Tibial nerve (tissue), 4 donors: ENCODE measurements around the gene GMPPA. TPM values are rescaled to one million over a fixed set of nuclear protein-coding genes. Genes with fewer than 3 reads are reported as not detected.

Source experiments
- DNase-seq, 2 donors: peaks; one replicate each; pipeline ENCODE4 v3.0.0-alpha.2; 2019; ENCODE audit warnings: low spot score in 2 of 2
- H3K27ac ChIP-seq, 4 donors: fragments of 200-600 bp; sonication (generic) in 3 of 4; one replicate each; pipeline ENCODE4 v1.5.1; 2017 to 2019; ENCODE audit warnings: mild to moderate bottlenecking in 1 of 4
- H3K27me3 ChIP-seq, 2 donors: fragments of 200-600 bp; sonication (generic) in 1 of 2; one replicate each; pipeline versions ENCODE4 v1.5.1 to v1.6.0; 2017 to 2019
- H3K36me3 ChIP-seq, 3 donors: fragments of 200-600 bp; sonication (generic); one replicate each; pipeline ENCODE4 v1.5.1; 2018 to 2019
- H3K4me1 ChIP-seq, 4 donors: fragments of 200-600 bp; sonication (generic) in 3 of 4; one replicate each; pipeline ENCODE4 v1.5.1; 2017 to 2019
- H3K4me3 ChIP-seq, 4 donors: fragments of 200-600 bp; sonication (generic) in 3 of 4; one replicate each; pipeline ENCODE4 v1.5.1; 2017 to 2019; ENCODE audit warnings: mild to moderate bottlenecking in 1 of 4, moderate library complexity in 1 of 4
- H3K9me3 ChIP-seq, 4 donors: fragments of 200-600 bp; sonication (generic) in 3 of 4; one replicate each; pipeline ENCODE4 v1.5.1; 2017 to 2019
- EP300 ChIP-seq, 2 donors: sonication (generic); formaldehyde crosslinking; IDR thresholded peaks; one replicate each; pipeline ENCODE4 v1.6.1; 2017; ENCODE audit warnings: antibody characterized with exemption in 2 of 2, mild to moderate bottlenecking in 1 of 2
- POLR2A ChIP-seq, 2 donors: fragments of 450-650 bp; IDR thresholded peaks; one replicate each; pipeline ENCODE4 v1.6.1; 2017; ENCODE audit warnings: antibody characterized with exemption in 2 of 2, mild to moderate bottlenecking in 2 of 2, moderate library complexity in 2 of 2
- WGBS, 2 donors: methylation state at CpG; one replicate each; pipeline ENCODE4 v1.1.5; 2018; 5-methylcytosine and 5-hydroxymethylcytosine counted together
- total RNA-seq, 4 donors: library from RNA; depleted of rRNA; stranded (reverse); fragments of >200 nt; gene quantifications; one replicate each; pipeline ENCODE4 v1.1.0, GENCODE V29; 2016
- TF ChIP-seq, protein P1 (sequence below), 5 experiments: fragments of 200-600 bp in 3 of 5; fragments of 450-650 bp in 2 of 5; sonication (generic) in 3 of 5; IDR thresholded peaks; one replicate each; pipeline ENCODE4 v1.5.1; 2016 to 2019; ENCODE audit warnings: antibody characterized with exemption in 5 of 5, mild to moderate bottlenecking in 3 of 5, moderate library complexity in 2 of 5

GMPPA gene
- total RNA-seq, 4 donors from 2014 or later, result 18.8 to 29.7 (median 27.8) TPM

DNA sequence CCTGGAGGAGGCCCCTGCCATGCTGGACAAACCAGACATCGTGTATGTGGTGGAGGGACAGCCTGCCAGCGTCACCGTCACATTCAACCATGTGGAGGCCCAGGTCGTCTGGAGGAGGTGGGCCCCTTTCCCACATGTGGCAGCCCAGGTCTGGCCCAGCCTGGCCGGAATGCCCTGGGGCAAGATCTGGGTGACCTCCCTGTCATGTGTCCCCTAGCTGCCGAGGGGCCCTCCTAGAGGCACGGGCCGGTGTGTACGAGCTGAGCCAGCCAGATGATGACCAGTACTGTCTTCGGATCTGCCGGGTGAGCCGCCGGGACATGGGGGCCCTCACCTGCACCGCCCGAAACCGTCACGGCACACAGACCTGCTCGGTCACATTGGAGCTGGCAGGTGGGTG is 25.2 kb upstream of the GMPPA start:
- peaks cover 0 to 7% (median 0%) of the 10 kb centered on the region in 4 donors for H3K4me1 ChIP-seq
- H3K27me3 ChIP-seq, result no peaks in the 10 kb centered on the region
- 92 to 94% methylated on average over 8 to 11 of the region's 18 CpGs for WGBS, 2 donors
- H3K9me3 ChIP-seq, result no peaks in the 10 kb centered on the region
- H3K4me3 ChIP-seq, result no peak overlapping the region
- DNase-seq, result no peak
- H3K36me3 ChIP-seq, result no peaks in the 10 kb centered on the region
- TF ChIP-seq, protein P1, sequence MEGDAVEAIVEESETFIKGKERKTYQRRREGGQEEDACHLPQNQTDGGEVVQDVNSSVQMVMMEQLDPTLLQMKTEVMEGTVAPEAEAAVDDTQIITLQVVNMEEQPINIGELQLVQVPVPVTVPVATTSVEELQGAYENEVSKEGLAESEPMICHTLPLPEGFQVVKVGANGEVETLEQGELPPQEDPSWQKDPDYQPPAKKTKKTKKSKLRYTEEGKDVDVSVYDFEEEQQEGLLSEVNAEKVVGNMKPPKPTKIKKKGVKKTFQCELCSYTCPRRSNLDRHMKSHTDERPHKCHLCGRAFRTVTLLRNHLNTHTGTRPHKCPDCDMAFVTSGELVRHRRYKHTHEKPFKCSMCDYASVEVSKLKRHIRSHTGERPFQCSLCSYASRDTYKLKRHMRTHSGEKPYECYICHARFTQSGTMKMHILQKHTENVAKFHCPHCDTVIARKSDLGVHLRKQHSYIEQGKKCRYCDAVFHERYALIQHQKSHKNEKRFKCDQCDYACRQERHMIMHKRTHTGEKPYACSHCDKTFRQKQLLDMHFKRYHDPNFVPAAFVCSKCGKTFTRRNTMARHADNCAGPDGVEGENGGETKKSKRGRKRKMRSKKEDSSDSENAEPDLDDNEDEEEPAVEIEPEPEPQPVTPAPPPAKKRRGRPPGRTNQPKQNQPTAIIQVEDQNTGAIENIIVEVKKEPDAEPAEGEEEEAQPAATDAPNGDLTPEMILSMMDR (IDR thresholded peaks at IDR 0.05), result no peak
- TF ChIP-seq EP300 (IDR thresholded peaks at IDR 0.05) (no peak), POLR2A (IDR thresholded peaks at IDR 0.05) (no peak)
- H3K27ac ChIP-seq, result no peak overlapping the region

DNA sequence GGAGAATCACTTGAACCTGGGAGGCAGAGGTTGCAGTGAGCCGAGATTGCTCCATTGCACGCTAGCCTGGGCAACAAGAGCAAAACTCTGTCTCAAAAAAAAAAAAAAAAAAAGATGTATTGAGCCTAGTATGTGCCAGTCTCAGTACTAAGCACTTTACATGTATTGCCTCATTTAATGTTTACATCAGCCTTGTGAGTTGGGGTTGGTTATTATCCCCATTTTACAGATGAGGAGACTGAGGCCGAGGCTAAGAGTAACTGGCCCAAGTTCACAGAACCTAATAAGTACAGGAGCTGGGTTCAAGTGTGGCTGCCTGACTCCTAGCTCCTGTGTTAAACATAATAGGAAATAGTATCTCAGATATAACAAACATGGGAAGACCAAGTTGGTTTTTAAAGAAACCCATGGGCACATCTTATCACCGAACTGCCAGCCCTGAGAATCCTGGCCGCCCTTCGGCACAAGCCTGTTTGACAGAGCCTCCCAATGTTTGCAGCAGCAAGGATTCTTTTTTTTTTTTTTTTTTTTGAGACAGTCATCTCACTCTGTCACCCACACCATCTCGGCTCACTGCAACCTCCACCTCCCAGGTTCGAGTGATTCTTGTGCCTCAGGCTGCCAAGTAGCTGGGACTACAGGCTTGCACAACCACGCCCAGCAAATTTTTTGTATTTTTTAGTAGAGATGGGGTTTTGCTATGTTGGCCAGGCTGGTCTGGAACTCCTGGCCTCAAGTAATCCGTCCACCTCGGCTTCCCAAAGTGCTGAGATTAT is 24.2 kb upstream of the GMPPA start:
- no peak overlapping the region for H3K27ac ChIP-seq
- H3K4me3 ChIP-seq, result no peak overlapping the region
- peaks cover 0 to 7% (median 0%) of the 10 kb centered on the region in 4 donors for H3K4me1 ChIP-seq
- no peaks in the 10 kb centered on the region for H3K27me3 ChIP-seq
- WGBS, 2 donors, result 81% methylated on average over 11 of the region's 11 CpGs
- no peak for DNase-seq
- no peaks in the 10 kb centered on the region for H3K9me3 ChIP-seq
- no peaks in the 10 kb centered on the region for H3K36me3 ChIP-seq
- no peak for TF ChIP-seq EP300 (IDR thresholded peaks at IDR 0.05)
- TF ChIP-seq, protein P1 (IDR thresholded peaks at IDR 0.05), result no peak
- no peak for TF ChIP-seq POLR2A (IDR thresholded peaks at IDR 0.05)

- H3K9me3 ChIP-seq, result no peaks in the 10 kb centered on the region
- DNase-seq, result no peak
- peaks cover 0 to 7% (median 0%) of the 10 kb centered on the region in 4 donors for H3K4me1 ChIP-seq
- H3K27me3 ChIP-seq, result no peaks in the 10 kb centered on the region
- H3K4me3 ChIP-seq, result no peak overlapping the region
- H3K27ac ChIP-seq, result no peak overlapping the region
- WGBS, 2 donors, result 65 to 72% methylated on average over 6 of the region's 6 CpGs
- H3K36me3 ChIP-seq, result no peaks in the 10 kb centered on the region
- TF ChIP-seq EP300 (IDR thresholded peaks at IDR 0.05), result no peak
- no peak for TF ChIP-seq POLR2A (IDR thresholded peaks at IDR 0.05)
- TF ChIP-seq, protein P1 (IDR thresholded peaks at IDR 0.05), result no peak
These were observed 23.4 kb upstream of the GMPPA start for GRCh38 chr2:219475278-219475677.

GRCh38 chr2:219475697-219476651 is 22.7 kb upstream of the GMPPA start:
- Histone ChIP-seq H3K4me3 (no peak overlapping the region), H3K4me1 (peaks cover 0 to 7% (median 0%) of the 10 kb centered on the region in 4 donors)
- no peak for TF ChIP-seq POLR2A (IDR thresholded peaks at IDR 0.05)
- TF ChIP-seq, protein P1 (IDR thresholded peaks at IDR 0.05), result peak; percentile 73 to 84 (median 80)

More at GRCh38 chr2:219475697-219476651, 22.7 kb upstream of the GMPPA start:
- H3K27ac ChIP-seq, result no peak overlapping the region
- peaks cover 0 to 4% of the 10 kb centered on the region in 2 donors for H3K27me3 ChIP-seq
- peak; percentile 49 to 52 for DNase-seq
- no peaks in the 10 kb centered on the region for H3K9me3 ChIP-seq
- no peaks in the 10 kb centered on the region for H3K36me3 ChIP-seq
- 34 to 38% methylated on average over 13 to 14 of the region's 14 CpGs for WGBS, 2 donors
